GM23248 (cell line): ENCODE measurements around the gene TRPC4AP. TPM values are rescaled to one million over a fixed set of nuclear protein-coding genes. Genes with fewer than 3 reads are reported as not detected.
A peak's percentile ranks its signal among the peaks of the same experiment; 100 is the strongest.

Experiments
- DNase-seq: peaks from one replicate; pipeline ENCODE4 v3.0.0-alpha.2; 2015
- H2AFZ ChIP-seq: fragments of 200-600 bp; sonication (generic); 2 replicates; pipeline ENCODE4 v1.6.1; 2016; ENCODE audit warnings: antibody characterized with exemption
- H3F3A ChIP-seq: fragments of 200-600 bp; sonication (generic); 2 replicates; pipeline ENCODE4 v1.6.1; 2016; ENCODE audit warnings: mild to moderate bottlenecking, antibody characterized with exemption, mixed run types; ENCODE audit not compliant: insufficient read depth
- H3K27ac ChIP-seq: fragments of 200-600 bp; sonication (generic); 2 replicates; pipeline ENCODE4 v1.5.1; 2016; ENCODE audit warnings: mild to moderate bottlenecking
- H3K27me3 ChIP-seq: fragments of 200-600 bp; sonication (generic); replicated peaks from 2 replicates; pipeline ENCODE4 v1.6.1; 2016; ENCODE audit warnings: mild to moderate bottlenecking; ENCODE audit not compliant: insufficient read depth
- H3K36me3 ChIP-seq: fragments of 200-600 bp; sonication (generic); 2 replicates; pipeline ENCODE4 v1.6.1; 2016; ENCODE audit warnings: low read depth, mild to moderate bottlenecking
- H3K4me1 ChIP-seq: fragments of 200-600 bp; sonication (generic); 2 replicates; pipeline ENCODE4 v1.6.1; 2016; ENCODE audit warnings: mild to moderate bottlenecking; ENCODE audit not compliant: insufficient read depth
- H3K4me2 ChIP-seq: fragments of 200-600 bp; sonication (generic); one replicate; pipeline ENCODE4 v1.6.1; 2016; ENCODE audit warnings: mild to moderate bottlenecking; ENCODE audit not compliant: unreplicated experiment
- H3K4me3 ChIP-seq: fragments of 200-600 bp; sonication (generic); 2 replicates; pipeline ENCODE4 v1.5.1; 2016; ENCODE audit warnings: mild to moderate bottlenecking
- H3K79me2 ChIP-seq: fragments of 200-600 bp; sonication (generic); 2 replicates; pipeline ENCODE4 v1.6.1; 2016; ENCODE audit warnings: mild to moderate bottlenecking; ENCODE audit not compliant: insufficient read depth
- H3K9ac ChIP-seq: fragments of 200-600 bp; sonication (generic); 2 replicates; pipeline ENCODE4 v1.6.1; 2016; ENCODE audit warnings: mild to moderate bottlenecking
- H3K9me2 ChIP-seq: fragments of 200-600 bp; sonication (generic); 2 replicates; pipeline ENCODE4 v1.6.1; 2016; ENCODE audit warnings: mixed run types, mild to moderate bottlenecking, moderate library complexity; ENCODE audit not compliant: insufficient read depth
- H3K9me3 ChIP-seq: fragments of 200-600 bp; sonication (generic); one replicate; pipeline ENCODE4 v1.6.1; 2017; ENCODE audit warnings: low read depth
- H4K20me1 ChIP-seq: fragments of 200-600 bp; sonication (generic); 2 replicates; pipeline ENCODE4 v1.6.0; 2016; ENCODE audit not compliant: insufficient read depth
- EZH2 ChIP-seq: fragments of 200-600 bp; sonication (generic); IDR thresholded peaks from 2 replicates; pipeline ENCODE4 v1.6.1; 2018; ENCODE audit warnings: antibody characterized with exemption, mild to moderate bottlenecking; ENCODE audit not compliant: insufficient read depth, poor library complexity, severe bottlenecking
- EZH2phosphoT487 ChIP-seq: fragments of 200-600 bp; sonication (generic); IDR thresholded peaks from 2 replicates; pipeline ENCODE4 v1.6.1; 2018; ENCODE audit warnings: antibody characterized with exemption, moderate library complexity, mild to moderate bottlenecking, low read depth; ENCODE audit not compliant: insufficient read depth
- WGBS, 2 experiments: methylation state at CpG; one replicate each; pipeline ENCODE4 v1.1.6; 2015 to 2017; ENCODE audit warnings: low lambda C conversion rate in 2 of 2, low coverage in 1 of 2; ENCODE audit errors: missing lambda C conversion rate in 2 of 2; 5-methylcytosine and 5-hydroxymethylcytosine counted together
- in situ Hi-C: fragments of 300-500 bp; cut with MboI; formaldehyde crosslinking; loops from 2 replicates; pipeline ENCODE4 v1.15.0; 2020
- polyA plus RNA-seq: library from polyadenylated mRNA; unstranded; fragments of >200 nt; fragmentation: Nextera tagmentation; extraction: Ambion mirVana; gene quantifications from 2 replicates; pipeline ENCODE4 v1.2.1, GENCODE V29; 2016
- total RNA-seq: library from RNA; depleted of rRNA; stranded (reverse); fragments of >200 nt; shearing (Covaris generic); gene quantifications from 2 replicates; pipeline ENCODE4 v1.2.3, GENCODE V29; 2014

Gene TRPC4AP
- total and polyA plus RNA-seq, 2 experiments from 2014 or later = 63.4 to 92.7 TPM

- in situ Hi-C loops = no loop called here
- H3K4me3 ChIP-seq = peak overlapping the region; percentile 79
- H3K27ac ChIP-seq = peak overlapping the region; percentile 75
- H2AFZ ChIP-seq = peak overlapping the region; percentile 89
- peak overlapping the region; percentile 96 for H3K4me2 ChIP-seq
- peaks cover 5% of the 10 kb centered on the region; the same call in 1 of the 2 replicates for H3F3A ChIP-seq
- H3K9me2 ChIP-seq = no peaks in the 10 kb centered on the region
- 0 out of 2 replicates have a peak, but pooled peaks cover 4% of the 10 kb centered on the region for H3K36me3 ChIP-seq
- no peaks in the 10 kb centered on the region for H3K9me3 ChIP-seq
- H3K27me3 ChIP-seq = no peaks in the 10 kb centered on the region
- no peaks in the 10 kb centered on the region for H4K20me1 ChIP-seq
- no peak for DNase-seq
- peak overlapping the region; percentile 88 for H3K9ac ChIP-seq
- 10 to 11% methylated on average over 6 of the region's 6 CpGs for WGBS, 2 experiments
- H3K4me1 ChIP-seq = peaks cover 12% of the 10 kb centered on the region; the same call in 1 of the 2 replicates
- peaks cover 20% of the 10 kb centered on the region for H3K79me2 ChIP-seq
- no peak for TF ChIP-seq EZH2
- no peak for TF ChIP-seq EZH2phosphoT487
Observed at GRCh38 chr20:34956041-34956458, 136.6 kb downstream of the TRPC4AP start.

DNA sequence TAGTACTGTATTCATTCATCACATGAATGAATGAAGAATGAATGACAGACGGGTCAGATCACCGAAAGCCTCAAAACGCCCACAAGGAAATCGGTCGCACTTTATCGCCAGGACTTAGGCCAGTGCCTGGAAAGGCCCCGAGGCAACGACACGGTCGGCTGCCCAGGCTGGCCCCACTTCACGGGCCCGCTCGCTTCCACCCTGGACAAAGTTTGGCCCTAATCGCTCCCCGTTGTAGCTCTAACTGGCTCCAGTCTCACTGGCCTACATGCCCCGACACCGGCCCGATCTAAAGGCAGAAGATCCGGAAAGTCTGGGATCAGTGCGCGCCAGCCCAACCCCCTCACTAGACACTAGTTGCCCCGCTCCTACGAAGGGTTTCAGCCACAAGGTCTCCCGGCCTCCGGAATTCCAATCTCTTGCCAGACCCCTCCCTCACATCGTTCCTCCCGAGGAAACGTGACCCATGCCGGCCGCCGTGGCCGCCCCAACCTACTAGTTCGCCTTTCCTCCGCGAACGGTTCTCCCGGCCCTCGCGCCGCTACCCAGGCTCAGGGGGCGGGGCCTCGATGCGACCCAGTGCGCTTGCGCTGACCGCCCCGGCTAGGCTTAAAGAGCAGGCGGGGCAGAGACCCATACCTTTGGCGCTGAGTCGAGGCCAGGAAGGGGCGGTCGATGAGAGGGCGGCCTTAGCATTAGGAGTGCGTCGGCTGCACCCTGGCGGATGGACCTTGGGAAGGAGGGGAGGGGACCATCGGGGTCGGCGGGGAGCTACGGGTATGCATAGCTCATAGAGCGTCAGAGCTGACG is 137.2 kb downstream of the TRPC4AP start, which contains the start of the genes GSS and MYH7B:
Gene GSS (minus strand): TSS at position 576 of the 810 bp plus-strand sequence. CDS start 3,954 bp downstream, outside the sequence.
Gene MYH7B (plus strand): TSS at position 638 of the 810 bp plus-strand sequence. CDS start 22,138 bp downstream, outside the sequence.
- 0 out of 2 replicates have a peak, but pooled peaks cover 6% of the 10 kb centered on the region for H3K36me3 ChIP-seq
- 1% methylated on average over 54 to 62 of the region's 62 CpGs for whole genome bisulfite sequencing, 2 experiments
- peak; percentile 97 for DNase-seq
- H3K9me2 ChIP-seq = no peaks in the 10 kb centered on the region
- TF ChIP-seq EZH2phosphoT487 = no peak
- TF ChIP-seq EZH2 = no peak
- no peaks in the 10 kb centered on the region for H3K9me3 ChIP-seq
- no peaks in the 10 kb centered on the region for H3K27me3 ChIP-seq
- peaks cover 5% of the 10 kb centered on the region; the same call in 1 of the 2 replicates for H3F3A ChIP-seq
- peak within 1 kb of the TSS; percentile 96 for H3K4me2 ChIP-seq
- H3K4me1 ChIP-seq = peaks cover 12% of the 10 kb centered on the region; the same call in 1 of the 2 replicates
- no peaks in the 10 kb centered on the region for H4K20me1 ChIP-seq
- peaks cover 20% of the 10 kb centered on the region for H3K79me2 ChIP-seq
- peak within 1 kb of the TSS; percentile 89 for H2AFZ ChIP-seq
- peak within 1 kb of the TSS; percentile 75 for H3K27ac ChIP-seq
- in situ Hi-C loops = no loop called here
- peak within 1 kb of the TSS; percentile 79 for H3K4me3 ChIP-seq
- H3K9ac ChIP-seq = peak within 1 kb of the TSS; percentile 88

- Histone ChIP-seq H3K4me1 (peaks cover 15% of the 10 kb centered on the region), H2AFZ (peak overlapping the region; percentile 89), H3K36me3 (0 out of 2 replicates have a peak, but pooled peaks cover 6% of the 10 kb centered on the region), H3F3A (peaks cover 9% of the 10 kb centered on the region; the same call in 1 of the 2 replicates), H4K20me1 (no peaks in the 10 kb centered on the region), H3K4me3 (peak overlapping the region; percentile 79), H3K9me2 (no peaks in the 10 kb centered on the region), H3K27me3 (no peaks in the 10 kb centered on the region), H3K9ac (peak overlapping the region; percentile 88), H3K4me2 (peak overlapping the region; percentile 96), H3K27ac (peak overlapping the region; percentile 75), H3K9me3 (no peaks in the 10 kb centered on the region), H3K79me2 (peaks cover 20% of the 10 kb centered on the region)
- peak; percentile 73 for DNase-seq
- in situ Hi-C loops = no loop called here
- WGBS, 2 experiments = 5 to 10% methylated on average over 13 of the region's 13 CpGs
- no peak for TF ChIP-seq EZH2
- TF ChIP-seq EZH2phosphoT487 = no peak
Observed at GRCh38 chr20:34954904-34955230, 137.7 kb downstream of the TRPC4AP start.

GRCh38 chr20:34953960-34954359 is 138.6 kb downstream of the TRPC4AP start:
- H3K27ac ChIP-seq = no peak overlapping the region
- 87% methylated on average over 7 of the region's 7 CpGs for WGBS, 2 experiments
- H3K36me3 ChIP-seq = 0 out of 2 replicates have a peak, but pooled peaks cover 6% of the 10 kb centered on the region
- H3K27me3 ChIP-seq = no peaks in the 10 kb centered on the region
- no peak for DNase-seq
- H3K4me1 ChIP-seq = peaks cover 24% of the 10 kb centered on the region
- no peaks in the 10 kb centered on the region for H3K9me3 ChIP-seq
- H4K20me1 ChIP-seq = no peaks in the 10 kb centered on the region
- no peaks in the 10 kb centered on the region for H3K9me2 ChIP-seq
- no peak overlapping the region for H3K4me3 ChIP-seq
- peaks cover 20% of the 10 kb centered on the region for H3K79me2 ChIP-seq
- no peak overlapping the region for H3K9ac ChIP-seq
- H3F3A ChIP-seq = peaks cover 18% of the 10 kb centered on the region; the same call in 1 of the 2 replicates
- in situ Hi-C loops = no loop called here
- TF ChIP-seq EZH2phosphoT487 = no peak
- no peak for TF ChIP-seq EZH2
- H3K4me2 ChIP-seq = no peak overlapping the region
- no peak overlapping the region for H2AFZ ChIP-seq
